GM12891 (cell line): ENCODE data around the gene ADA.

Experiments
- PAX5 ChIP-seq: IDR thresholded peaks from 2 replicates; pipeline ENCODE4 v1.6.1; 2011; ENCODE audit warnings: low read length, moderate library complexity, mild to moderate bottlenecking; ENCODE audit not compliant: insufficient read depth, severe bottlenecking
- POLR2A ChIP-seq: IDR thresholded peaks from 2 replicates; pipeline ENCODE4 v1.6.1; 2011; ENCODE audit warnings: low read depth, low read length, control low read depth
- POLR2AphosphoS5 ChIP-seq: IDR thresholded peaks from 2 replicates; pipeline ENCODE4 v1.6.1; 2011; ENCODE audit warnings: low read depth, low read length, control low read depth

- TF ChIP-seq PAX5 (no peak), POLR2A (no peak), POLR2AphosphoS5 (no peak)
Measured at GRCh38 chr20:44633872-44634600, 17.5 kb downstream of the ADA start.
